Inferior parietal cortex (tissue), 1 donor: ENCODE results near the gene VCX3A.
"Not testable (repeated sequence)": the region's sequence is repeated elsewhere in the genome, so short reads cannot be mapped to it uniquely, and the experiment has no call there.

Experiments used
- DNase-seq: peaks from one replicate; pipeline ENCODE4 v3.0.0-alpha.2; 2016; ENCODE audit errors: extremely low spot score

The VCX3A gene

GRCh38 chrX:6535018-6535417, at the start of gene VCX3A:
Gene VCX3A (minus strand): TSS chrX:6535118. CDS start chrX:6534497, 621 bp downstream.
- DNase-seq, result not testable (repeated sequence)

- no peak for DNase-seq
These were observed 39.8 kb upstream of the VCX3A start for GRCh38 chrX:6574762-6575161.

- no peak for DNase-seq
These were observed 33.1 kb upstream of the VCX3A start for GRCh38 chrX:6568031-6568430.

- DNase-seq, result no peak
These were observed 24.1 kb upstream of the VCX3A start for GRCh38 chrX:6558979-6559378.

- DNase-seq, result no peak
These were observed 22.8 kb upstream of the VCX3A start for GRCh38 chrX:6557690-6558089.

- no peak for DNase-seq
These were observed 16.1 kb upstream of the VCX3A start for GRCh38 chrX:6550999-6551398.

- DNase-seq, result no peak
These were observed 10.8 kb upstream of the VCX3A start for GRCh38 chrX:6545712-6546111.

GRCh38 chrX:6526564-6527136, 8.3 kb downstream of the VCX3A start:
- DNase-seq, result no peak

- no peak for DNase-seq
These were observed 17.5 kb downstream of the VCX3A start for GRCh38 chrX:6517376-6517775.

- no peak for DNase-seq
These were observed 28.5 kb downstream of the VCX3A start for GRCh38 chrX:6506444-6506843.

- no peak for DNase-seq
These were observed 29.0 kb downstream of the VCX3A start for GRCh38 chrX:6505960-6506359.

- no peak for DNase-seq
These were observed 34.2 kb downstream of the VCX3A start for GRCh38 chrX:6500719-6501118.

- no peak for DNase-seq
These were observed 36.6 kb downstream of the VCX3A start for GRCh38 chrX:6498324-6498723.
